Activated CD4-positive, alpha-beta T cell treated with anti-CD3 and anti-CD28 coated beads, Interleukin-2, amount 50 U/mL, for 16 hours (primary cell): ENCODE data around the gene TAS2R14.

Experiments
- DNase-seq: peaks from one replicate; pipeline ENCODE4 v3.0.0-alpha.2; 2020

TAS2R14 gene, protein sequence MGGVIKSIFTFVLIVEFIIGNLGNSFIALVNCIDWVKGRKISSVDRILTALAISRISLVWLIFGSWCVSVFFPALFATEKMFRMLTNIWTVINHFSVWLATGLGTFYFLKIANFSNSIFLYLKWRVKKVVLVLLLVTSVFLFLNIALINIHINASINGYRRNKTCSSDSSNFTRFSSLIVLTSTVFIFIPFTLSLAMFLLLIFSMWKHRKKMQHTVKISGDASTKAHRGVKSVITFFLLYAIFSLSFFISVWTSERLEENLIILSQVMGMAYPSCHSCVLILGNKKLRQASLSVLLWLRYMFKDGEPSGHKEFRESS

DNA sequence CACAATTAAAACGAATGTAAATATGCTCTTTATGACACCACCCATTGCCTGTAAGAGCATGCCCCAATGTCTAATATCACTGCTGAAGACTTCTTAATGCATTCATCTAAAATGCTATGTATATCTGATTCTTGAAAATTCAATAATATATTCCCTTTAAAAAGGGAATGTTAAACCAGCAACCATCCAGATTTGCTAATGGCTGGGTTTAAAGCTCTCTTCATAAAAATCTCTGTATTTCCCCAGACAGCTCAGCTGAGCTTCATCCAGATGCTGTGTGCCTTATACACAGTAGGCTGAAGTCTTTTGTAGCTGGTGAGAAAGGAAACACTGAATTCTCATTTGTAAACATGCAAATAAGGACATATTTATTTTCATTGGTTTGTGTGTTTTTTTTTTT, at the start of gene TAS2R14:
Gene TAS2R14 (minus strand): TSS at position 101 of the 400 bp plus-strand sequence. CDS start 56 bp downstream, at position 45.
- DNase-seq = no peak

DNA sequence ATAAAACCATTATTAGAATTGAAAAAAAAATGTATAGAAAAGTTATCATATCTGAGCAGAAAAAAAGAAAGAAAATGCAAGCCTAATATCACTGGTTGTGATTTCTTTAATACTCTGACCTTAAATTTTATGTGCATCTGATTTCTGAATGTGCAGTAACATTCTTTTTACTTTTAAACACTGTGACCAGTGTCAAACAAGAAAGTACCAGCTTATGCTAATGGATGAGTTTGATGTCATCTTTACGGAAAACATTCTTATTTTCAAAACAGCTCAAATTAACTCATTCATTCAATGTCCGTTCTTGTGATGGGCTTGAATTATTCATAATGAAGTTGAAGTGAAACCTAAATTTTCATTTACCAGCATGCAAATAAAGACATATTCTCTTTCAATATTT, 47.7 kb upstream of the TAS2R14 start, which contains the start of gene TAS2R50:
Gene TAS2R50 (minus strand): TSS at position 101 of the 400 bp plus-strand sequence. CDS start 52 bp downstream, at position 49.
- DNase-seq = no peak

DNA sequence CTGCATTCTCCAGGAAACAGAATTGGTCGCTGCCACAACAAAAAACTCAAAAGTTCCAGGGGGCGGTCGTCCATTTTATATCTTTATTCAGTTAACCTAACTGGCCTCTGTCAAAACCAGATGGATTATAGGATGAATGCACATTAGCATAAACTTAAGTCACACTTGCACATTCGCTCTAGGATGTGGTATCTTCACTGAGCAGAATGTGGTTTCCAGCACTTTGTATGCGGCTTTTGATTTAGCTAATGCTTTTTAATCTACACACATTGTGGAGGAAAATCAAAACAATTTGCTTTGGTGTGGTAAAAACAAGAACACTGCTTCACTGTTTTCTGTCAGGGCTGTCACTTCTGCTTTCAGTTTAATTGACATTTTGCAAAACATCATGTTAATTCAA, 43.2 kb upstream of the TAS2R14 start:
- DNase-seq = peak; percentile 87

DNA sequence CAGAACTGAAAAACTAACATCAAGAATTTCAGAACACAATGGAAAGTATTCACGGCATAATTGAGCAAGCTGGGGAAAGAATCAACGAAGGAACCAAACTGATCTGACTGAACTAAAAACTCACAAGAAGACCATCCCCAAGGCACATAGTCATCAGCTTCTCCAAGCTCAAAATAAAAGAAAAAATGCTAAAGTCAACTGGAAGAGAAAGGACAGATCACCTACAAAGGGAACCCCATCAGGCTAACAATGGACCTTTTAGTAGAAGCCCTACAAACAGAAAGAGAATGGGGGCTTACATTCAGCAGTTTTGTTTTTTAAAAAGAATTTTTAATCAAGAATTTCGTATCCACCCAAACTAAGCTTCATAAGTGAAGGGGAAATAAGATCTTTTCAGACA, 35.9 kb upstream of the TAS2R14 start:
- no peak for DNase-seq

DNA sequence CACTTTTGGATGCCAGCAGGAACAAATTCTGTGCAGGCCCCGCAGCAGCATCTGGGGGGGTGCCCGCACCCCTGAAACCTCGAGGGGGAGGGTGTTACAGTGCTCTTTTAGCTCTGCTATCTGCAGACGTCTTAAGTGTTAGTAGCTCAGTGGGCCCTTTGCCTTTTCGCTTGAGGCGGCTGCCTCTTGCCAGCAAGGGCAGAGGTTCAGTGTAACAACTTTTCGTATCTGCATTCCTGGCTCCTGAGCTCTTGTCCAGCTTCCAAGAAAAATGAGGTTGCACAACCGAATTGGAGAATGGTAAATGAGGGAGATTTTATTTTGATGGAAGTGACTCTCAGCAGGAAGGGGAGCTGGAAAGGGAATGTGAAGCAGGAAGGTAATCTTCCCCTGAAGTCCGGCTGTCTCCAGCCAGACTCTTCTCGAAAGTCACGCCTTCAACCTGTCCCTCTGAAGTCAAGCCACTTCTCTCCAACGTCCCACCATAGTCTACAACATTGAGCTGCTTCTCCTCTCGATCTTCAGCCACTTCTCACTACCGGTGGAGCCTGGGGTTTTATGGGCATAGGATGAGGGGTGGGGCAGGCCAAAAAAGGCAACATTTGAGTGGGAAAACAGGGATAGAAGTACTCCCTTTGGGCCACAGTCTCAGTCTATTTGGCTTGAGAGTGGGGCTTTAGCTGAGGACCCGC, 29.8 kb upstream of the TAS2R14 start:
- DNase-seq = no peak

DNA sequence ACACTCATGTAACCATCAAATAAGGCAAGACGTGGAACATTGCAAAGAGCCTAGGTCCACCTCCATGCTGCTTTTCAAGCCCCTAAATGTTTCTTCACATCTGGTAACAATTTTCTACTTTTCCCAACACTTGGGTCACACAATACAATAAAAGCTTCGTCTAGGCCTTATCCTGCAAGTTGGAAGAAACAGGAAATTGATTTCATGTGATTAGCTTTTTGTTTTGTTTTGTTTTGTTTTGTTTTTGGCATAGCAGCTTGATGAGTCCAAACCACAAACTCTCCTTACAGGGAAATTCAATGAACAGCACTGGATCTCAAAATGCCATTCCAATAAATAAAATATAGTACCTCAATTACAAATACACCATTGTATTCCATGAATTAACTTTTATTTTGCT, 28.3 kb upstream of the TAS2R14 start:
- DNase-seq = no peak

DNA sequence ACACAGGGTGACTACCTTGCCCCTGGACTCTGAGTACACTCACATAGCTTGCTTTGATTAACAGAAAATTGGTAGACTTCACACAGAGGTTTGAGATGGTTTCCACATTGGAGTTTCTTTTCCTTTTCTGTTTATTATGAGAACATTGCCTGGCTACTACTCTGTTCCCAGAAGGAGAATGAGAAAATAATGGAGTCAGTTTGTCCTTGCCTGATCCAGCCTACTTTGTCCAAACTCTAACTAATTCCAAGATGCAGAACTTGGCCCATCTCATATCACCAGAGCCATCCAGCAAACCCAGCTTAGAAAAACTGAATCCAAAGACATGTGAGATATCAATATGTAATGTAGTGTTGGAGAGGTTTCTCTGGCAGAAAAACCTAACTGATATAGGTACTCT, 27.3 kb upstream of the TAS2R14 start:
- DNase-seq = no peak

DNA sequence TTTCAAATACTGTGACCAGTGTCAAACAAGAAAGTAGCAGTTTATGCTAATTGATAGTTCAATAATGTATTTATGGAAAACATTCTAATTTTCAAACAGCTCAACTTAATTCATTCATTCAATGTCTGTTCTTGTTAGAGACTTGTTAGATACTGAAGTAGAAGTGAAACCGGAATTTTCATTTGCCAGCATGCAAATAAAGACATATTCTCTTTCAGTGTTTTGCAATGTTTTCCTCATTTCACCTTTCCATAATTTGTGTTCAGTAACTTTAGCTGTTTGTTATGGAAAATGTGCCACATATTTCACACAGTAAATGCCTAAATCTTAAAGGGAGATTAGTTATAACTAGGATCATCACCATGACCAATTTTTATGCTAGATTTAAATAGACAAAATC, 26.4 kb upstream of the TAS2R14 start:
- no peak for DNase-seq

DNA sequence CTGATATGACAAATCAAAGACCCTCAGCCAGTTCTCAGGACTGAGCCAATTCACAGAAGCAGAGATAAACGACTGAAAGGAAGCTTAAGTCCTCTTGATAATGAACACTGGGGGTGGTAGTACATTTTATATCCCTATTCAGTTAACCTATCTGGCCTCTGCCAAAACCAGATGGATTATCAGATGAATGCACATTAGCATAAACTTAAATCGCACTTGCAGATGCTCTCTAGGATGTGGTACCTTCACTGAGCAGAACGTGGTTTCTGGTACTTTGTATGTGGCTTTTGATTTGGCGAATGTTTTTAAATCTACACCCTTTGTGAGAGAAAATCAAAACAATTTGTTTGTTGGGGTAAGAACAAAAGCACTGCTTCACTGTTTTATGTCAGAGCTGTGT, 21.1 kb upstream of the TAS2R14 start:
- DNase-seq = no peak

DNA sequence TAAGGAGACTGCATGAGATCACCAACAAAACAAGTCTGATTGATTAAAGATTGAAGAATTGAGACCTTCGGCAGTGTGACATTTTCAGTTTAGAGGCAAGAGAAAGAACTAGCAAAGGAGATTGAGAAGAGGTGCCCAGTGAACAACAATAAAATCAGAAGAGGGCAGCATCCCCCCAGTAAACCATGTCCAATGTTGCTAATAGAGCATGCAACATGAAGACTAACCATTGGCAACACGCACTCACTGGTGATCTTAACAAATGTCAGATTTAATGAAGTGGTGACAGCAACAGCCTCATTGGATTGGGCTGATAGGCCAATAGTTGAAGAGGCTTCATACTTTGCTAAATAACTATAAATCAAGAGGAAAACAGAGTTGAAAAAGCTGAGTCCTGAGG, 20.7 kb upstream of the TAS2R14 start:
- no peak for DNase-seq

DNA sequence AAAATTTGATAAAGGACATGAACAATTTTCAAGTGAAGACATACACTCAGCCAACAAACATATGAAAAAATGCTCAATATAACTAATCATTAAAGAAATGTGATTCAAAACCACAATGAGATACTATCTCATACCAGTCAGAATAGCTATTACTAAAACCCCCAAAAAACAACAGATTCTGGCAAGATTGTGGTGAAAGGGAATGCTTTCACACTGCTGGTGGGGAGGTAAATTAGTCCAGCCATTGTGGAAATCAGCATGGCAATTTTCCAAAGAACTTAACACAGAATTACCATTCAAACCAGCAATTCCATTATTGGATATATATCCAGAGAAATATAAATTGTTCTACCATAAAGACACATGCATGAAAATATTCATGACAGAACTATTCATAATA, 18.7 kb upstream of the TAS2R14 start:
- DNase-seq = no peak

DNA sequence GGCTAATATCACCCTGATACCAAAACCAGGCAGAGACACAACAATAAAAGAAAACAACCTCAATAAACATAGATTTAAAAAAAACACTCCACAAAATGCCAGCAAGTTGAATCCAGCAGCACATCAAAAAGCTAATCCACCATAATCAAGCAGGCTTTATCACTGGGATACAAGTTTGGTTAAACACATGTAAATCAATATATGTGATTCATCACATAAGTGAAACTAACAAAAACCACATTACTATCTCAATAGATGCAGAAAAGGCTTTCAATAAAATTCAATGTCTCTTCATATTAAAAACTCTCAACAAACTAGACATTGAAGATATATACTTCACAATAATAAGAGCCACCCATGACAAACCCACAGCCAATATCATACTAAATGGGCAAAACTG, 17.0 kb upstream of the TAS2R14 start:
- no peak for DNase-seq

DNA sequence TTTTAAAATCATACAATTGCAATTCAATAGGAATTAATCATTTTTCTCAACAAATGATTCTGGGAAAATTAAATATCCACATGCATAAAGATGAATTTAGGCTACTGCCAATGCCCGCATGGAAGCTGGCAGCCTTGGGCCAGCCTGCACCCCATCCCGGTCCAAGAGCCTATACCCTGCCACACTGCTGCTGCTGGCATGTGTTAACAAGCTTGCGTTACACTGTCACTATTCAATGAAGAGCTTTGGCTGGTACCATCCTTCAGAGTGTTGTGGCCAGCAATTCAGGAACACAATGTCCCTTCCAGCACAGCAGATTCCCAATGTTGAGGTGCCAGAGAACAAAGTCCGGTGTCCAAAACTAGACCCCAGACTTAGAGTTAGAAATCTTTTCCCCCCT, 13.6 kb upstream of the TAS2R14 start:
- DNase-seq = no peak

DNA sequence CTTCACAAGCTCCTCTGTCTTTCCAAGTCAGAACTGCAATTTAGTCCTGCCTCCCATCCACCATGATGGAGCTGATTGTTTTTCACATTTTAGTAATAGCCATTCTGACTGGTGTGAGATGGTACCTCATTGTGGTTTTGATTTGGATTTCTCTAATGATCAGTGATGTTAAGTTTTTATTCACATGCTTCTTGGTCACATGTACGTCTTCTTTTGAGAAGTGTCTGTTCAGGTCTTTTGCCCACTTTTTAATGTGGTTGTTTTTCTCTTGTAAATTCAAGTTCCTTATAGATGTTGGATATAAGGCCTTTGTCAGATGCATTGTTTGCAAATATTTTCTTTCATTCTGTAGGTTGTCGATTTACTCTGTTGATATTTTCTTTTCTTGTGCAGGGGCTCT, 4.1 kb upstream of the TAS2R14 start:
- DNase-seq = no peak

DNA sequence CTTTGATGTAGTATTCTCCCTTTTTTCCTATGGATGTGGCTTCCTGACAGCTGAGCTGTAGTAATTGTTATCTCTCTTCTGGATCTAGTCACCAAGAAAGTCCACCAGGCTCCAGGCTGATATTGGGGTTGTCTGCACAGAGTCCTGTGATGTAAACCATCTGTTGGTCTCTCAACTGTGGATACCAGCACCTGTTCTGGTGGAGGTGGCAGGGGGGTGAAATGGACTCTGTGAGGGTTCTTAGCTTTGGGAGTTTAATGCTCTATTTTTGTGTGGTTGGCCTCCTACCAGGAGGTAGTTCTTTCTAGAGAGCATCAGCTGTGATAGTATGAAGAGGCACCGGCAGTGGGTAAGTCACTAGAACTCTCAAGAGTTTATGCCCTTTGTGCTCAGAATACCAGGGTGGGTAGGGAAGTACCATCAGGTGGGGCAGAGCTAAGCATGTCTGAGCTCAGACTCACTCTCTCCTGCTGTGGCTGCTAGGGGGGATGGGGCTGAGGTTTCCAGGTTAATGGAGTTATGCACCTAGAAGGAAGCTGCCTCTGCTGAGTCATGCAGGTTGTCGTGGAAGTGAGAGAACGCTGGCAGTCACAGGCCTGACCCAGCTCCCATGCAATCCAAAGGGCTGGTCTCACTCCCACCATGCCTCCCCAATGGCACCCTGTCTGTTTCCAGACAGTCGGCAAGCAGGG, 3.0 kb upstream of the TAS2R14 start:
- DNase-seq = no peak

DNA sequence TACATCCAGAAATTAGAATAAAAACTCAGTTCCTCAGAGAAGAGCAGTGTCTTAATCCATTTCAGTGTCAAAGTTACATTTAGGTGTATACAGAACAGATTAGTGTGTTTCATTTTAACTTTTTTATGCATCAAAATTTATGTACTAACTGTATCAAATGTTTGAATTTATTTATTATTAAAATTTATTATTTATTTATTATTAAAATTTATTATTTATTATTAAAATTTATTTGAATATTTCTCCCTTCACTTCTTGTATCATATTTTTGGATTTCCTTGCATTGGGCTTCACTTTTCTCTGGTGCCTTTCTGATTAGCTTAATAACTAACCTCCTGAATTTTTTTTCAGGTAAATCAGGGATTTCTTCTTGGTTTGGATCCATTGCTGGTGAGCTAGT, 2.3 kb upstream of the TAS2R14 start:
- DNase-seq = no peak

DNA sequence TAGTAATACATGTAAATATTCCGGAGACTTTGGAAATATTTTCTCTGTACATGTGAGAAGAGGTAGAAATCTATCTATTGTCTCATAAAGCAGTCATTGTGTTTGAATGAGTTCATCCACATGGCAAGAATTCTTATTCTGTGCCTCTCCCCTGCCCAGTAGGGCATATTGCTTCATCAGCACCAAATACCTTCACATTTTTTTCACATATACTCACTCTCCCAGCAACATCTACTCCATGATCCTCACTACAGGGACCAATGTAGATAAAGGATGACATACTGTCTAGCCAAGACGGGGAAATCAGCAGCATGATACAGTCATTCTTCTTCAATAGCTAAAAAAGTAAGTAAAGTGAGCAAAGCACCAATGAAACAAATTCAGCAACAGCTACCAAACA, 1.3 kb upstream of the TAS2R14 start:
- DNase-seq = no peak

DNA sequence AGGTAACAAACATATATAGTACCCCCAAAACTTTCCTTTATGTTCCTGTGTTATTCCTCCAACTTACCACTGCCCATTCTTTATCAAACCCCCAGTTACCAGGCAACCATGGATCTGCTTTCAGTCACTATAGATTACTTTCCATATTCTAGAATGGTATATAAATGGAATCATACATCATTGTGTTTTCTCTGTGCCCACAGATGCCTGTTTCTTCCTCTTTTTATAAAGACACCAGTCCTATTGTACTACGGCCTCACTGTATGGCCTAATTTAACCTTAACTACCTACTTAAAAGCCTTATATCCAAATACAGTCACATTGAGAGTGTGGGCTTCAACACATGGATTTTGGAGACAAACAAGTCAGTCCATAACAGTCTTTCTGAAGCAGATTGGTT, 2.6 kb downstream of the TAS2R14 start:
- no peak for DNase-seq

DNA sequence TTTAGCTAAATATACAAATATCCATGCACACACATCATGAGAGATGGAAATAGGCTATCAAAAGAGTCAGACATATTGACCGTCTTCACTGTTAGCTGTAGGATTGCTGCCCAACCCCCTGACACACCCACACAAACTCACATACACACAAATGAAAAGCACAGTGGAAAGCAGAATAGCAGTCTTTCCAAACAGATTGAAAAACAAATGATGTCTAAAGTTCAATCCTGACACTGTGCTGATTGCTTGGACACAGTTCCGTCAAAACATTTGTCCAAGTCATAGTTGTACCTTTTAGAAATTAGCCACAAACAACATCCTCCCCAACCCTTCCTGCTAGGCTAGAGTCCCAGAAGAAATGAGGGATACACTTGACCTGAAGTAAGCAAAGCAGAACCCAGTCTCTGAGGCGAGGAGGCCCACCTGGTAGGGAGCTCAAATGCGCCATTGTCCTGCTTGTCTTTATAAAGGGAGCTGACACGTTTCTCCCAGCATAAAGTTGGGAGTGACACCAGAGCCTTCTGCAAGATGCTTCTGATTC, 10.2 kb downstream of the TAS2R14 start, which contains the start of gene PRH2:
Gene PRH2 (plus strand): TSS at position 491 of the 541 bp plus-strand sequence. CDS start 38 bp downstream, at position 529.
- no peak for DNase-seq

DNA sequence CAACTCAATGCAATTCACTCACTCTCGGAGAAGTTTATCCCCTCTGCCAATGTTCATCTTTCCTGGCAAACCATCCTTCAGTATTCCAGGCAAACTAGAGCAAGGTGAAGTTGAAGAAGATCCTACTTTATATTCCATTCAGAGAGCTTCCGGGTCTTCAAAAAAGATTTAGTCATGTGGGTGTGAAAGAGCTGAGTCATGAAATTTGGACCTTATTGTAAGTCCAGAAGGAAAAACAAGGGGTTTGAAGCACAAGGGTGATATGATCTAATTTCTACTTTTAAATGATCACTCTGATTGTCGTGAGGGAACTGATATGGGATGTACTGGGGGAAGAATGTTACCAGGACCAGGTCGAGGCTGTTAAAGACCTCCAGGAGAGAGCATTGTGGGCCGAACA, 12.8 kb downstream of the TAS2R14 start:
- no peak for DNase-seq

DNA sequence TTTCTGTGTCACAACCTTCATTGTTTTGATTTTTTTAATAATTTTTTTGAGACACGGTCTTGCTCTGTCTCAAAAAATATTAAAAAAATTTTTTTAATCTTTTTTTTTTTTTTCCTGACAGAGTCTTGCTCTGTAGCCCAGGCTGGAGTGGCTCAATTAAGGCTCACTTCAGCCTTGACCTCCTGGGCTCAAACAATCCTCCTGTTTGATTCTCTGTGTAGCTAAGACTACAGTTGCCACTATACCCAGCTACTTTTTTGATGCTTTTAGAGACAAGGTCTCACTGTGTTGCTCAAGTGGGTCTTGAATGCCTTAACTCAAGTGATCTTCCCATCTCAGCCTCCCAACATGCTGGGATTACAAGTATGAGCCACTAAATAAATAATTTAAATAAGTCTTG, 19.3 kb downstream of the TAS2R14 start:
- DNase-seq = no peak

DNA sequence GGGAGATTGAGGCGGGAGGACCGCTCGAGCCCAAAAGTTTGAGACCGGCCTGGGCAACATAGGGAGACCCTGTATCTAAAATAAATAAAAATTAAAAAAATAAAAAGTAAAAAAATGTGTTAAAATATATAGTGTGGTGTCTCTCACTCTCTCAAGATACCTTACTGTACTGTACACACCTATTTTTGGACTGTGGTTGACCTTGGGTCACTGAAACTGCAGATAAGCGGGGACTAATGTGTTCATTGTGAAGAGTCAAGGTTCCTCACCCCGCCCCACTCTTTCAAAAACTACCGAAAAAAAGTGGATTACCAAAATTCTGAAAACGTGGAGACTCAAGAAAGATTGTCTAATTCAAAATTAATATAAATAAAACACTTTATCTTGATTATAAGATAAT, 28.7 kb downstream of the TAS2R14 start:
- DNase-seq = no peak

DNA sequence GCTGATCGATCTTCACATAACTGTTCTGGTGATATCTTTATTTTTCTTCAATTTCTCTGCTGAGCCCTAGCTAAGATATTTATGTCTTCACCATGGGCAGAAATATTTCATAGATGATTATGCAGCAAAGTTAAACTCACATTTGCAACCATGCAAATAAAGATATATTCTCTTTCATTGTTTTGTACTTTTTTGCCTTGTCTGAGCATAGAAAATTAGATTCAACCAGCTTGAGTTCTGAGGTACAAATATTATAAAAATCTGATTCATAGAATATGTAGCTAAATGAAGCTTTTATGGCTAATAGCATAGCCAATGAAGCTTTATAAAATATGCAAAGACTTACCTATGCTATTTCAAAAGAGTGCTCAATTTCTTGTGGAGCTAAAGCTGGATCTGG, 29.6 kb downstream of the TAS2R14 start, which contains the start of gene TAS2R13:
Gene TAS2R13 (minus strand): TSS at position 101 of the 400 bp plus-strand sequence. CDS start 264 bp downstream, outside the sequence.
- no peak for DNase-seq
